Measurements from ENCODE around the gene CCDC187.

DNA sequence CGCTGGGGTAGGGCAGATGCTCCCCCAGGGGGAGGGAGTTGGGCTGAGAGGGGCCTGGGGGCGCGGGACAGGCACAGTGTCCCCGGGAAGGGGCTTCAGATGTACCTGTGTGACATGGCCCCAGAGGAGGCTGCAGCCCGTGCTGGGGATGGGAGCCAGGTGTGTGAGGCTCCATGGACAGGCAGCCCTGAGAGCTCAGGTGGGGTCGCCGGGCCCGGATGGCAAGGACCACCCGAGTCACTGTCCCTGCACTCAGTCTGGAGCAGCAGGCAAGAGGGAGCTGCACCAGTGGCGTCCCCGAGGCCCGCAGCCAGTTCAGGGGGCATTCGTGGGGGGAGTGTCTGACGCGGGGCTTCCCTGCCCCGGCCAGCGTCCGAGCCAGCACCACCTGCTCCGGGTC is 18.9 kb downstream of the CCDC187 start:
- TF ChIP-seq, protein P1, sequence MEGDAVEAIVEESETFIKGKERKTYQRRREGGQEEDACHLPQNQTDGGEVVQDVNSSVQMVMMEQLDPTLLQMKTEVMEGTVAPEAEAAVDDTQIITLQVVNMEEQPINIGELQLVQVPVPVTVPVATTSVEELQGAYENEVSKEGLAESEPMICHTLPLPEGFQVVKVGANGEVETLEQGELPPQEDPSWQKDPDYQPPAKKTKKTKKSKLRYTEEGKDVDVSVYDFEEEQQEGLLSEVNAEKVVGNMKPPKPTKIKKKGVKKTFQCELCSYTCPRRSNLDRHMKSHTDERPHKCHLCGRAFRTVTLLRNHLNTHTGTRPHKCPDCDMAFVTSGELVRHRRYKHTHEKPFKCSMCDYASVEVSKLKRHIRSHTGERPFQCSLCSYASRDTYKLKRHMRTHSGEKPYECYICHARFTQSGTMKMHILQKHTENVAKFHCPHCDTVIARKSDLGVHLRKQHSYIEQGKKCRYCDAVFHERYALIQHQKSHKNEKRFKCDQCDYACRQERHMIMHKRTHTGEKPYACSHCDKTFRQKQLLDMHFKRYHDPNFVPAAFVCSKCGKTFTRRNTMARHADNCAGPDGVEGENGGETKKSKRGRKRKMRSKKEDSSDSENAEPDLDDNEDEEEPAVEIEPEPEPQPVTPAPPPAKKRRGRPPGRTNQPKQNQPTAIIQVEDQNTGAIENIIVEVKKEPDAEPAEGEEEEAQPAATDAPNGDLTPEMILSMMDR (IDR thresholded peaks at IDR 0.05) = no peak
- TF ChIP-seq POLR2A (IDR thresholded peaks at IDR 0.05) = no peak

All from right lobe of liver (tissue), 4 donors.